K562 (cell line): ENCODE results near the gene TK1. TPM values are rescaled to one million over a fixed set of nuclear protein-coding genes. Genes with fewer than 3 reads are reported as not detected.

ENCODE experiments used
- CREB1 ChIP-seq, 2 experiments: sonication (generic) in 1 of 2; formaldehyde crosslinking in 1 of 2; IDR thresholded peaks; 2 replicates each; pipeline versions ENCODE4 v1.6.1 to v1.8.0; 2012 to 2022; ENCODE audit warnings: inconsistent platforms in 1 of 2, mild to moderate bottlenecking in 1 of 2, missing genetic modification reagents in 1 of 2, moderate library complexity in 1 of 2
- CTCFL ChIP-seq: IDR thresholded peaks from 2 replicates; pipeline ENCODE4 v1.6.1; 2011; ENCODE audit warnings: borderline replicate concordance, low read depth, mild to moderate bottlenecking, moderate library complexity, low read length; ENCODE audit not compliant: insufficient read depth, poor library complexity, severe bottlenecking
- FOS ChIP-seq: IDR thresholded peaks from 3 replicates; pipeline ENCODE4 v1.6.1; 2011; ENCODE audit not compliant: insufficient read length; ENCODE audit errors: extremely low read depth
- GATAD2B ChIP-seq: fragments of 450-650 bp; IDR thresholded peaks from 2 replicates; pipeline ENCODE4 v1.6.1; 2017; ENCODE audit warnings: mild to moderate bottlenecking, borderline replicate concordance
- GTF2F1 ChIP-seq: IDR thresholded peaks from 2 replicates; pipeline ENCODE4 v1.6.1; 2011; ENCODE audit warnings: low read depth, low read length, improper control_type of control experiment
- MTA3 ChIP-seq: fragments of 450-650 bp; formaldehyde crosslinking; IDR thresholded peaks from 2 replicates; pipeline ENCODE4 v1.6.1; 2017; ENCODE audit warnings: mild to moderate bottlenecking, borderline replicate concordance
- MYBL2 ChIP-seq, 2 experiments: fragments of 450-650 bp in 1 of 2; sonication (generic) in 1 of 2; formaldehyde crosslinking in 1 of 2; IDR thresholded peaks; 2 replicates each; pipeline versions ENCODE4 v1.6.1 to v1.8.1; 2017 to 2022; ENCODE audit warnings: borderline replicate concordance in 1 of 2, inconsistent platforms in 1 of 2, low read depth in 1 of 2, mild to moderate bottlenecking in 1 of 2, missing genetic modification reagents in 1 of 2, moderate library complexity in 1 of 2
- NR2C2 ChIP-seq, 2 experiments: fragments of 200-800 bp in 1 of 2; sonication (Bioruptor generic) in 1 of 2; sonication (generic) in 1 of 2; formaldehyde crosslinking in 1 of 2; IDR thresholded peaks; 2 replicates each; pipeline versions ENCODE4 v1.6.1 to v1.8.0; 2016 to 2022; ENCODE audit warnings: mild to moderate bottlenecking in 1 of 2, missing compliant biosample characterization in 1 of 2, missing genetic modification characterization in 1 of 2, missing genetic modification reagents in 1 of 2
- POLR2B ChIP-seq: fragments of 450-650 bp; IDR thresholded peaks from 2 replicates; pipeline ENCODE4 v1.6.1; 2018; ENCODE audit warnings: low read depth; ENCODE audit not compliant: partially characterized antibody
- SMARCA4 ChIP-seq: fragments of 450-650 bp; IDR thresholded peaks from 2 replicates; pipeline ENCODE4 v1.6.1; 2016
- VEZF1 ChIP-seq: fragments of 200-800 bp; sonication (Bioruptor generic); IDR thresholded peaks from 2 replicates; pipeline ENCODE4 v1.6.1; 2017; ENCODE audit warnings: missing genetic modification characterization, missing compliant biosample characterization
- XRCC4 ChIP-seq: IDR thresholded peaks from one replicate; pipeline ENCODE4 v1.6.1; 2011; ENCODE audit not compliant: insufficient read depth, insufficient read length; ENCODE audit errors: extremely low read depth
- ZNF124 ChIP-seq: sonication (generic); formaldehyde crosslinking; IDR thresholded peaks from 2 replicates; pipeline ENCODE4 v1.8.1; 2022; ENCODE audit warnings: missing genetic modification reagents
- ZNF354B ChIP-seq: fragments of 250-450 bp; sonication (Bioruptor Pico); IDR thresholded peaks from 2 replicates; pipeline ENCODE4 v1.4.0; 2020
- polyA plus RNA-seq, 8 experiments: library from polyadenylated mRNA; depleted of rRNA in 4 of 8; stranded (reverse) in 5 of 8; unstranded in 3 of 8; fragments of >200 nt; fragmentation: Nextera tagmentation in 2 of 8; fragmentation: Illumina TruSeq in 1 of 8; extraction: Ambion mirVana in 2 of 8; extraction: Trizol in 1 of 8; gene quantifications; 2 replicates each; pipeline versions ENCODE4 v1.2.1 to v1.2.3, GENCODE V29; 2011 to 2014; ENCODE audit warnings: inconsistent platforms in 1 of 8, missing spikeins in 1 of 8
- total RNA-seq, 7 experiments: library from RNA; depleted of rRNA in 6 of 7; stranded (reverse); fragments of >200 nt in 6 of 7; fragmentation: Illumina TruSeq in 2 of 7; extraction: Trizol in 2 of 7; gene quantifications; 2 replicates each; pipeline versions ENCODE4 v1.2.1 to v1.2.3, GENCODE V29; 2011 to 2021; ENCODE audit warnings: low replicate concordance in 1 of 7
- TF ChIP-seq, protein P1 (sequence below): fragments of 250-450 bp; sonication (Bioruptor Pico); IDR thresholded peaks from 2 replicates; pipeline ENCODE4 v1.4.0; 2020; ENCODE audit warnings: mild to moderate bottlenecking, moderate library complexity, borderline replicate concordance
- TF ChIP-seq, protein P2 (sequence below): fragments of 250-450 bp; sonication (Bioruptor Pico); IDR thresholded peaks from 2 replicates; pipeline ENCODE4 v1.5.0; 2020; ENCODE audit warnings: mild to moderate bottlenecking, borderline replicate concordance

Gene TK1
- total and polyA plus RNA-seq, 9 of the 15 experiments (the other 6 are each of a cell fraction or from before 2014, with no cell fraction given), result 8.4 to 280 (median 103) TPM

DNA sequence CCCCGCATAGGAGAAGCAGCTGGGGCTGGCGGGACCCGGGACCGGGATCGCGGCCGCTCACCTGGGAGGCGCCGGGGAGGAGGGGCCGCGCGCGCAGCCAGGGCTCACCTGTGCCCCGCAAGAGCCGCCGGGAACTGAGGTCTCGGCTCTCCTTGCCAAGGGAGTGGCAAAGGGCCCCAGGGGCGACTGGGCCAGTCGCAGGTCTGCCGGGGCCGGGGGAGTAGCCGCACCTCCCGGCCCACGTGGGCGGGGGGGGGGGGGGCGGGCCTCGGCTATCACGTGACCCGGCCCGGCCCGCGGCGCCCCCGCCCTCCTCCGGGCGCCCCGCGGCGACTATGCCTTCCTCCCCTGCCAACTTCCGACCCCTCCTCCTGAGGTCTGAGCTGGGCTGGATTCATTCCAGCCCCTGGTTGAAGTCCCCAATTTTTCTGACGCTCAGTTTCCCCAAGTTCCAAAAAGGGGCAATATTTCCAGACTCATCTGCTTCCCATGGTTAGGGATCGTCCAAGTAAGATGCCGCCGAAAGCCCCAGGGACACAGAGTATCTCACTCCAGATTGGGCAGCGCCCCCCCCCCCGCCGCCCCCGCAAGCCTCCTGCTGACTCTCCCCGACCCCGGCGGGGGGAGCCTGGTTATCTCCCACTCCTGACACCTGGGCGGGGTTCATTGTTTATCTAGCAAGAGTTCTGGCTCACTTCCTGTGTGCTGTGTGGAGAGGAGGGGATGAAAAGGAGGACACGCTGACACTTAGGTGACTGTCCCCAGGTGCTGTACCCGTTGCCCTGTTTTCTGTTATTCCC, 58.1 kb downstream of the TK1 start, which contains the start of gene TMC6 (continued):
- TF ChIP-seq, protein P1, sequence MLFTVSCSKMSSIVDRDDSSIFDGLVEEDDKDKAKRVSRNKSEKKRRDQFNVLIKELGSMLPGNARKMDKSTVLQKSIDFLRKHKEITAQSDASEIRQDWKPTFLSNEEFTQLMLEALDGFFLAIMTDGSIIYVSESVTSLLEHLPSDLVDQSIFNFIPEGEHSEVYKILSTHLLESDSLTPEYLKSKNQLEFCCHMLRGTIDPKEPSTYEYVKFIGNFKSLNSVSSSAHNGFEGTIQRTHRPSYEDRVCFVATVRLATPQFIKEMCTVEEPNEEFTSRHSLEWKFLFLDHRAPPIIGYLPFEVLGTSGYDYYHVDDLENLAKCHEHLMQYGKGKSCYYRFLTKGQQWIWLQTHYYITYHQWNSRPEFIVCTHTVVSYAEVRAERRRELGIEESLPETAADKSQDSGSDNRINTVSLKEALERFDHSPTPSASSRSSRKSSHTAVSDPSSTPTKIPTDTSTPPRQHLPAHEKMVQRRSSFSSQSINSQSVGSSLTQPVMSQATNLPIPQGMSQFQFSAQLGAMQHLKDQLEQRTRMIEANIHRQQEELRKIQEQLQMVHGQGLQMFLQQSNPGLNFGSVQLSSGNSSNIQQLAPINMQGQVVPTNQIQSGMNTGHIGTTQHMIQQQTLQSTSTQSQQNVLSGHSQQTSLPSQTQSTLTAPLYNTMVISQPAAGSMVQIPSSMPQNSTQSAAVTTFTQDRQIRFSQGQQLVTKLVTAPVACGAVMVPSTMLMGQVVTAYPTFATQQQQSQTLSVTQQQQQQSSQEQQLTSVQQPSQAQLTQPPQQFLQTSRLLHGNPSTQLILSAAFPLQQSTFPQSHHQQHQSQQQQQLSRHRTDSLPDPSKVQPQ (CRISPR knock-in tag), result no peak
- no peak for TF ChIP-seq ZNF124
- no peak for TF ChIP-seq NR2C2 (CRISPR knock-in tag; IDR thresholded peaks at IDR 0.05)
- peak; percentile 81 for TF ChIP-seq NR2C2 (tag; IDR thresholded peaks at IDR 0.05)
- TF ChIP-seq CREB1 (IDR thresholded peaks at IDR 0.05), result no peak
- TF ChIP-seq CREB1 (CRISPR knock-in tag; IDR thresholded peaks at IDR 0.05), result 0 out of 2 replicates have a peak, but pooled peaks have one; percentile 51
- TF ChIP-seq FOS, result no peak
- peak; percentile 91 for TF ChIP-seq SMARCA4
- TF ChIP-seq GTF2F1, result no peak
- 0 out of 2 replicates have a peak, but pooled peaks have one; percentile 47 for TF ChIP-seq MTA3
- no peak for TF ChIP-seq ZNF354B (CRISPR knock-in tag)
- no peak for TF ChIP-seq MYBL2 (IDR thresholded peaks at IDR 0.05; ENCODE audit: low read depth)
- TF ChIP-seq MYBL2 (CRISPR knock-in tag; IDR thresholded peaks at IDR 0.05; ENCODE audit: borderline replicate concordance), result no peak
- peak; percentile 87 for TF ChIP-seq GATAD2B
- no peak for TF ChIP-seq XRCC4
- TF ChIP-seq CTCFL, result no peak
- TF ChIP-seq, protein P2, sequence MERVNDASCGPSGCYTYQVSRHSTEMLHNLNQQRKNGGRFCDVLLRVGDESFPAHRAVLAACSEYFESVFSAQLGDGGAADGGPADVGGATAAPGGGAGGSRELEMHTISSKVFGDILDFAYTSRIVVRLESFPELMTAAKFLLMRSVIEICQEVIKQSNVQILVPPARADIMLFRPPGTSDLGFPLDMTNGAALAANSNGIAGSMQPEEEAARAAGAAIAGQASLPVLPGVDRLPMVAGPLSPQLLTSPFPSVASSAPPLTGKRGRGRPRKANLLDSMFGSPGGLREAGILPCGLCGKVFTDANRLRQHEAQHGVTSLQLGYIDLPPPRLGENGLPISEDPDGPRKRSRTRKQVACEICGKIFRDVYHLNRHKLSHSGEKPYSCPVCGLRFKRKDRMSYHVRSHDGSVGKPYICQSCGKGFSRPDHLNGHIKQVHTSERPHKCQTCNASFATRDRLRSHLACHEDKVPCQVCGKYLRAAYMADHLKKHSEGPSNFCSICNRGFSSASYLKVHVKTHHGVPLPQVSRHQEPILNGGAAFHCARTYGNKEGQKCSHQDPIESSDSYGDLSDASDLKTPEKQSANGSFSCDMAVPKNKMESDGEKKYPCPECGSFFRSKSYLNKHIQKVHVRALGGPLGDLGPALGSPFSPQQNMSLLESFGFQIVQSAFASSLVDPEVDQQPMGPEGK, result peak; percentile 39; the same call in 1 of the 2 replicates
- TF ChIP-seq POLR2B, result peak; percentile 51
- peak; percentile 99 for TF ChIP-seq VEZF1 (CRISPR knock-in tag)
